ENCODE results near the gene WHRN. TPM values are rescaled to one million over a fixed set of nuclear protein-coding genes. Genes with fewer than 3 reads are reported as not detected.

The WHRN gene
- total RNA-seq, 1 donor from 2014 or later, result 3.4 TPM

DNA sequence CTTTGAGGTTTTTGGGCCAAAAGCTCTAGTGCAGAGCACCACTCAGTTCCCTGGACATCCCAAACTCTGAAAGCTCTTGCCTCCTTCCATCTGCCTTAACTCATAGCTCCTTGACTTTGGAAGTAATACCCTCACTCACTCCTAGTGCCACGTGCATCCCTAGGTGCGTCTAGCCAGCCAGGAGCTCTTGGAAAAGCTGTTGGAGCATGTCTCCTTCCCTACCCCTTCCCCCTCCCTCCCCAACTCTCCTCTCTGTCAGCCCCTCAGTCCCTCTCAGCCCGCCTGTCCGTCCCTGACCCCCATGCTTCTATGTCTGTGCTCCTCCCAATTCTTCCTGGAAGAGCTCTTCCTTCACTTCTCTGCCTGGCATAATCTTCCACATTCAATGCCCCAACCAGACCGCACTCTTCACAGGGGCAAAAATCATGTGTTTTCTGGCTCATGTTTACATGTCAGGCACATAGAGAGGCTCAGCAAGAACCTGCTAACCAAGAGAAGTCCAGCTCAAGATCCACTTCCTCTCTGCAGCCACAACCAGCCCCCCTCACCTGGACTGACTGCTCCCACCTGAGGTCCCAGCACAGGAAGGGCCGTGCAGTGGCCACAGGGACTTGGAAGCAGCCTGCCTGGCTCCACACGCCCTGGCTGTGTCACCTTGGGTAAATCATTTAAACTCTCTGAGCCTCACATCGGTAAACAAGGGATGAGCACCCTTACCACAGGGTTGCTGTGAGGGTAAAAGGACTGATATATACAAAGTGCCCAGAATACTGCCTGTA lies 58.4 kb downstream of the WHRN start:
- no peak for ATAC-seq

DNA sequence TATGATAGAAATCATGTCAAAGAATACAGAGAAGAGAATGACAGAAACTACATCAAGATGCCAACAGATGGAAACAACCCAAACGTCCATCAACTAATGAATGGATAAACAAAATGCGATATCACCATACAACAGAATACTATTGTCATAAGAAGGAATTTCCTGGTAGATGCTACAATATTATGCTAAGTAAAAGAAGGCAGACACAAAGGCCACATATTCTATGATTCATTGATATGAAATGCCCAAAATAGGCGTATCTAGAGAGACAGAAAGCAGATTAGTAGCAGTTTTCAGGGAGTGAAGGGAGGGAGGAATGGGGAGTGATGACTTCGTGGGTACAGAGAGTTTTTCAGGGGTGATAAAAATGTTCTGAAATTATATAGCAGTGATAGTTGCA lies 59.2 kb downstream of the WHRN start:
- no peak for ATAC-seq

DNA sequence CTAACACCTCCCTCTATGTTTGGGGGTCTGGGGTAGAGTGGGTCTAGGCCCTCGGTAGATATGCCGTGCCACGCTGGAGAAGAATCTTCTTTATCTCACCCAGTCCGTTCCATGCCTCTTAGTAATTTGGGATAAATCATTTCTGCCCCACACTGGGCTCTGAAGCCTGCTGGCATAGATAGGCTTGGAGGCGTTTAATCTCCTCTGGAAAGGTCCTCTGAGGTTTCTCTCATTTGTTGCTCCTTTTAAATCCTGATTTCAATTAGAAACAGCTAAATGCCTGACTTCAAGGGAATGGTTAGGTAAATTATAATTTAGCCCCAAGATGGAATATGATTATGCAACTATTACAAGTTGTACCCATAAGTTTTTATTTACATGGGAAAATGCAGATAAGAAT lies 59.7 kb downstream of the WHRN start:
- ATAC-seq, result no peak

DNA sequence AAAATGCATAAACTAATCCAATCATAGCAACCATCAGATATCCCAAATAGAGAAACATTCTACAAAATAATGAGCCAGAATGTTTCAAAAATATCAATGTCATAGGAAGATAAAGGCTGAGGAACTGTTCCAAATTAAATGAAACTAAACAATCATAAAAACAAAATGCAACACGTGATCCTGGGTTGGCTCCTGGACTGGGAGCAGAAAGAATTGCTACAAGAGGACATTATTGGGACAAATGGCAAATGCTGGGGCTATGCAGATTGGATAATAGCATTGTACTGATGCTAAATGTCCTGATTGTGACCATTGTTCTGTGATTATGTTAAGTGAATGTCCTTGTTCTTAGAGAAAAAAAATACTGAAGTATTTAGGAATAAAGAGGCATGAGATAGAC lies 63.3 kb downstream of the WHRN start:
- ATAC-seq, result no peak

DNA sequence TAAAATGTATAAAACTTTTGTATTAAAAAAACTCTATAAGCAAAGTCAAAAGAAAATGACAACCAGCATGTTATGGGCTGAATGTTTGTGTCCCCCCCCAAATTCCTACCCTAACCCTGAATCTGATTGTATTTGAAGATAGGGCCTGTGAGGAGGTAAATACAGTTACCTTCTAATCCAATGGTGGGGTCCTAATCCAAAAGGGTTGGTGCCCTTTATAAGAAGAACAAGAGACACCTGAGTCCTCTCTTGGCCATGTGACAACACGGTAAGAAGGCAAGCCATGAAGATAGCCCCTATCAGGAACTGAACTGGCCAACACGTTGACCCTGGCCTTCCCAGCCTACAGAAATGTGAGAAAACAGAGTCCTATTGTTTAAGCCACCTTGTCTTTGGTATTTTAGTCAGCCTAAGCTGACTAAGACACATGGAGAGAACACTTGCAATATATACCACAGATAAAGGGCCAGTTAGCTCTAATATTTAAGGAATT lies 67.8 kb downstream of the WHRN start:
- no peak for ATAC-seq

GRCh38 chr9:114434878-114435311 lies 70.4 kb downstream of the WHRN start:
- peak; percentile 73 for ATAC-seq

GRCh38 chr9:114433720-114434255 lies 71.5 kb downstream of the WHRN start:
- no peak for ATAC-seq

GRCh38 chr9:114433086-114433485 lies 72.2 kb downstream of the WHRN start:
- ATAC-seq, result no peak

DNA sequence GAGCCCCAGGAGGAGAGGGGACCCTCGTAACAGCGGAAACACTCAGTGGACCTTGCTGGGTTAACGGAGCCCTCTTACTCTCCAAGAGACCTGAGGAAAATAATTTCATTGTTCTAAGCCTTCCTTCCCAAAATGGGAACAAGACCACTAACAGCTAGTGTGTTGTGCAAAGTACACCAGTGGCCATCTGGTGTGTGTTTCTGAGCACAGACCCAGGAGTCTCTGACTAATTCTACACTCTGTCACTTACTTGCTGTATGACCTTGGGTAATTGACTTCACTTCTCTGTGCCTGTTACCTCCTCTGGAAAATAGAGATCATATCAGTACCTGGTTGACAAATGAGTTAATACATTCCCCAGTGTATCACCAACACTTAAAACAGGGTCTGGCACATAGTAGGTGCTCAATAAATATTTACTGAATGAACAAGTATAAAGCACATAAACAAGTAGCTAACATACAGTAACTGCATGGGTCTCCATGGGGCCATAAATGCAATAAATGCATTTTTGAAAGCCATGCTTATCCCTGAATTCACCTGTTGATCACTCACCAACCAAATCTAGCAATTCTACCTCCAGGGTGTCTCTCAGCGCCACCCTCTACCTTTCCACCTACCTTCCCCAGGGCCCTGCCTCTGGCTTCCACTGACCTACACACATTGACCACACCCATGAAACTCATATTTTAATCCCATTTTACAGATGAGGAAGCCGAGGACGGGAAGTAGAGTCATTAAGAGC lies 72.8 kb downstream of the WHRN start:
- ATAC-seq, result no peak

GRCh38 chr9:114431770-114432169 lies 73.5 kb downstream of the WHRN start:
- no peak for ATAC-seq

GRCh38 chr9:114431003-114431402 lies 74.3 kb downstream of the WHRN start:
- ATAC-seq, result no peak

DNA sequence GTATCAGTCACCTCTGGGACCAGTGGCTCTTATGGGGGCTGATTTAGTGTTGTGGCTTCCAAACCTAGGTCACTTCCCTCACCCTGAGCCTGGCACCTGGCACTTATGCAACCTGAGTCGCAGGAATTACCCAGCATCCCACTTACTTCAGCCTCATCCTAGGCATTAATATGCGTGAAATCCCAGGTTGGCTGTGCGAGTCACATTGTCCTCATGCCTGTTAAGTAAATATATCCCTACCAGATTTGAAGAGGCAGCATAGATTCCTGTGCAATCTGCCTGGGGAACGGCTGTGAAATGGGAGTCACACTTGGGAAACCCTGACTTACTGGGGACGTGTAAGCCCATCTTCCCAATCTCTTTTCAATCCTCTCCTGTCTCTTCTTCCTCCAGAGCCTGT lies 74.8 kb downstream of the WHRN start:
- ATAC-seq, result no peak

DNA sequence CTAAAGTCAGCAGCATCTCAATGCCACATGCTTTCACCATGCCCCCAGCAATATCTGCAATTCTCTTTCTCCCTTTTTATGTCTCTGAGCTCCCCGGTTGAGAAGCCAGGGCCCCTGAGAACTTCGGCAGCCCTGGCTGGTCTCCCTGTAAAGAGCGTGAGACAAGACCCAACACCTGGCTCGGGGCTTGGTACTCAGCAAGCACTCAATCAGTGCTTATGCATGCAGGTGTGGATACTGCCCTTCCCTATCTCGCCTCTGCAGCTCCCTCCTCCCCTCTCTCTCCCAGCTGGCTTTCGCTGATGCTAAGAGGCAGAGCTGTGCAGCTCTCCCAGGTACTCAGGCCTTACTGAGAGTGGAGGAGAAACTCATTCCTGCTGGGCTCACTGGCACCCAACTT lies 75.8 kb downstream of the WHRN start:
- no peak for ATAC-seq

DNA sequence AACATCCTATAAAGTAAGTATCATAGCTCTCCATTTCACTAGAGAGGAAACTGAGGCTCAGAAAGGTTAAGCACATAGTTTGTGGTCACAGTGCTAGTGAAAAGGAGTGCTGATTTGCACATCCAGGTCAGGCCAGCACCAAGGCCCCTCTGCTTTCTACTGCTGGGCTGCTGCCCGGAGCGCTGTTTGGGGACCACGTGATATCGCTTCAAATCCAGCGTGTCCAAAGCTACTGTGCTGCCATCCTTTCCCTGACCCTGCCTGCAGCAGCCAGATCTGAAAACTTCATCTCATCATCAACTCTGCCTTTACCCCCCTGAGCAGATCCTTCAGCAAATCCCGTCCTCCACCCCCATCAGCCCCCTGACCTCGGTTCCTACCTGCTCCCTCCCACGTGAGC lies 76.8 kb downstream of the WHRN start:
- ATAC-seq, result no peak

DNA sequence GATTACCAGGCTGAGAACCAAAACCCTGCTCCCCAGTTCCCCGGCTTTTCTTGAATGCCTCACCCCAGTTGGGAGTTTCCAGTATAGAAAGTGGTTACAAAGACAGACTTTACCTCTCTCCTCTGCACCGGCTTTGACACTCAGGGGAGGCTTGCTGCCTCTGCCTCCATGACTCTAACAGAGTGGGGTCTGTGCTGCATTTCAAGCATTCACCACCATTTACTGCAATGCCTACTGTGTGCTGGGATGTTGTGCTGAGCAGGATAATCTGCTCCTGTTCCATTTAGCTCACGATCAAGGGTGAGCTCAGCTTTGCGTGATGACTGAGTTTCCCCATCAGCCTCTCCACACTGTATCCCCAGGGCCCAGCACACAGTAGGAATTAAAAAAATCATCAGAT lies 77.6 kb downstream of the WHRN start:
- no peak for ATAC-seq

DNA sequence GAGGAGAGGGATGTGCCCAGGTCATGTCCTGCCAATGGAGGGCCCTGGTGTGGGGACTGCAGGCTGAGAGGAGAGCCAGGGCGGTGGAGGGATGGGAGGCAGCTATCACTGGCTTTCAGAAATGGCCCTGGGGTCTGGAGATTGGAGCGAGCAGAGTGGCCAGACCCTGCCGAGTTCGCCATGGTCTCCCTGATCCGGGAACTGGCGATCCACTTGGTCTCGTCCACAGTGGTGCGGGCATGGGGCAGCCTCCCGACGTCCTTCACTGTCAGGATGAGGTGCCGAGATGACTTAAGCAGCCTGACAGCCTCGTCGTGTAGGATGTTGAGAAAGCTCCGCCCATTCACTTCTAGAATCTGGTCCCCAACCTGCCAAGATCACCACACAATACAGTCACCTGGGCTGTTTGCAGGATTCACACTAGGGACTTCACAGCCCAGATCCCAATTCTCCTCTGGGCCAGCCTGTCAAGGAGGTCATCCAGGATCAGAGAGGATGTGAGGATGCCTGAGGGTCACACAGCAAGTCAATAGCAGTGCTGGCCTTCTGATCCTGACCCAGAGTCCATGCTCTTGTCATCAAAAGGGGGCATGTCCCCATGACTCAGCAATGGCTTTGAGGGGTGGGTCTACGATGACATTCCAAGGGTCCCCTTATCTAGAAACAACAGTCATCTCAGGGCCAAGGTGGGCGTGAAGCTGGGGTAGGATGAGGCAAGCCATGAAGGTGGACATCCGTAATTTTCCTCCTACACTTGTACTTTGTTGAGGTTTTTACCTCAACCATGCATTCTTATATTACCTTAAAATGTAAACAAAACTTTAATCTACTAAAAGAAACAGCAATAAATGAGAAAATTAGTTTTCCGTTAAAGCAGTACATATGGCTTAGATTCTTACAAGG lies 79.0 kb downstream of the WHRN start:
- no peak for ATAC-seq

DNA sequence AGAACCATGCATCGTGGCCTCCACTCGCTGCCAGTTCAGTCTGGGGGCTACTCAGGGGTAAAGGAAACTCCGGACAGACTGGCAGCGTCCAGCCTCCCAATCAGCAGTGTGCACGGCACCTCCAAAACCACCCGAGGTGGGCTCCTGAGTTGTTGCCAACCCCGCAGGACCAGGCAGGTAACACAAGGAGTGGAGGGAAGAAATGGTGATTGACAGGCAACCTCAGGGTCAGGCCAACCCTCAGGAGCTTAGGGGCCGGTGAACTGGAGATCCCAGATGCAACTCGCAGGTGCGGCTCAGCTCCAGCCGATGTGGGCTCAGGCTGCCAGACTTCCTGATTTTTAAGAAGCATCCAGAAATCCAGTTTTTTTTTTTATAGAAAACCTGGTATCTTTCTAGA lies 80.1 kb downstream of the WHRN start:
- no peak for ATAC-seq

DNA sequence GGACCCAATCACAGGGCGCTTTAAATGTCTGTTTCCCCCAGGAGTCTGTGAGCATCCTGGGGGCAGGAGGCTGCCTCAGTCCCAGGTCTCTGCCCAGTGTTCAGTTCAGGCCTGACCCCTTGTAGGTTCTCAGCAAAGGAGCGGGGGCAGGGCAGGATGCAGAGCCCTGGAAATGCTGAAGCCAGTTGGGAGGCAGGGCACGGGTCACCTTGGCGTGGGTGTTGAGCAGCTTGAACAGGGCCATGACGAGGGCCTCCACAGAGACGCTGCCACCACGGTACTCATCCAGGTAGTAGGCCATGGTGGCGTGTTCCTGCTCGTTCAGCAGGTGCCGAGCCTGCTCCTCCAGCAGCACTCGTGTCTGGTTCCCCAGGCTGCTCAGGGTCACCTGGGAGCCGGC lies 81.1 kb downstream of the WHRN start:
- ATAC-seq, result peak; percentile 34

- no peak for ATAC-seq
These were observed 82.1 kb downstream of the WHRN start for GRCh38 chr9:114423181-114423580.

- ATAC-seq, result no peak
These were observed 84.1 kb downstream of the WHRN start for GRCh38 chr9:114421147-114421546.

- ATAC-seq, result no peak
These were observed 85.5 kb downstream of the WHRN start for GRCh38 chr9:114419796-114420195.

DNA sequence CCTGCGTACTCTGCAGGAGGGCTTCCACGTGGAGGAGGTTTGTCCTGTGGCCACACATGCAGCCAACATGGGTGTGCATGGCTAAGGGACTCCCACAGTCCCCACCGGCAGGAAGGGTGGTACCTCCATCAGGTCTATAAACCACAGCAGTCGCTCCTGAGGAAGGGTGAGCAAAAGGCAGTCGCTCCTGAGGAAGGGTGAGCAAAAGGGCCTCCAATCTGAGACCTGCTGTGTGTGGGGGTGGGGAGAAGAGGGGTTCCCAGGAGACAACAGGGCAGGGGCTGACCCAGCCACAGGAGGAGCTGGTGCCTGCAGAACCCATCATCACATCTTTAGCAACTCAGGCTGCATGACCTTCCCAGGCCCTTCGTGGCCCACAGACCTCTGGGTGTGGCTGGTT lies 87.2 kb downstream of the WHRN start:
- ATAC-seq, result no peak

- ATAC-seq, result no peak
These were observed 87.8 kb downstream of the WHRN start for GRCh38 chr9:114417511-114417910.

Data from esophagus mucosa (tissue), 1 donor.